AG10803 (cell line): ENCODE results near the gene PIGT.
"Not testable (repeated sequence)": the region's sequence is repeated elsewhere in the genome, so short reads cannot be mapped to it uniquely, and the experiment has no call there.

ENCODE experiments used
- DNase-seq: peaks from one replicate; pipeline ENCODE4 v3.0.0; 2010; ENCODE audit warnings: low read depth
- H3K4me3 ChIP-seq: 2 replicates; pipeline ENCODE4 v1.5.1; 2011; ENCODE audit warnings: mild to moderate bottlenecking, low read length, control low read depth
- CTCF ChIP-seq: conservative IDR thresholded peaks from 2 replicates; pipeline ENCODE4 v1.5.1; 2011; ENCODE audit warnings: mild to moderate bottlenecking, low read length, control low read depth, inconsistent platforms

PIGT gene

GRCh38 chr20:45465491-45466266, 49.7 kb downstream of the PIGT start:
- no peak for DNase-seq
- H3K4me3 ChIP-seq: no peak overlapping the region
- no peak for TF ChIP-seq CTCF

DNA sequence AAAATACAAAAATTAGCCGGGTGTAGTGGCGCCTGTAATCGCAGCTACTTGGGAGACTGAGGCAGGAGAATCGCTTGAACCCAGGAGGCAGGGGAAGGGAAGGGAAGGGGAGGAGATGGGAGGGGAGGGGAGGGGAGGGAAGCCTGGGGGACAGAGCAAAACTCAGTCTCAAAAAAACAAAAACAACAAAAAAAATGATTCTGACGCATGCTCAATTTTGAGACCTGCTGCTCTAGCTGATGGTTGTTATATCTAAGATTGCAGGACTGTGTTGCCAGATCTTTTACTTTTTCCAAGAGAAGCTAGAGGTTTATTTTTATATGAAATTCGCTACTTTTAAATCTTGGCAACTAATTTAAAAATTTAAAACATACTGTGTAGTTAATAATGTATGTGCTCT, 51.2 kb downstream of the PIGT start:
- DNase-seq: no peak
- no peak for TF ChIP-seq CTCF
- H3K4me3 ChIP-seq: no peak overlapping the region

DNA sequence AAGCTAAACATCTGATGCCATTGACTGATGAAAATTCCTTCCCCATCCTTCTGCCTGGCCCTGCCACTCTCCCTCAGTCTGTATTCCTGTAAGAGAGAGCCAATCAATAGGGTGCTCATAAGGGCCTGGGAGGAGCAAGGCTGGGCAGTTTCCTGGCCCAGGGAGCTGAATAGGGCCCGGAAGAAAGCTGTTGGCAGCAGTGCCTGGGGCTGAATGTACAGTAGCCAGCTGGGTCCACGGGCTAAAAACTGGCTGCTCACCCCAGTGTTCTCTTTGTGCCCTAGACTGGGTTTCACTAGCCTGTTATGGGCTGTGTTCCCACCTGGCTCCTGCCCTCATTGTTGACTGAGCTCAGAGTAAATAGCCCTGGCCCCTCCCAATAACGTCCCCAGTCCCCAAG, 51.9 kb downstream of the PIGT start:
- TF ChIP-seq CTCF: no peak

DNA sequence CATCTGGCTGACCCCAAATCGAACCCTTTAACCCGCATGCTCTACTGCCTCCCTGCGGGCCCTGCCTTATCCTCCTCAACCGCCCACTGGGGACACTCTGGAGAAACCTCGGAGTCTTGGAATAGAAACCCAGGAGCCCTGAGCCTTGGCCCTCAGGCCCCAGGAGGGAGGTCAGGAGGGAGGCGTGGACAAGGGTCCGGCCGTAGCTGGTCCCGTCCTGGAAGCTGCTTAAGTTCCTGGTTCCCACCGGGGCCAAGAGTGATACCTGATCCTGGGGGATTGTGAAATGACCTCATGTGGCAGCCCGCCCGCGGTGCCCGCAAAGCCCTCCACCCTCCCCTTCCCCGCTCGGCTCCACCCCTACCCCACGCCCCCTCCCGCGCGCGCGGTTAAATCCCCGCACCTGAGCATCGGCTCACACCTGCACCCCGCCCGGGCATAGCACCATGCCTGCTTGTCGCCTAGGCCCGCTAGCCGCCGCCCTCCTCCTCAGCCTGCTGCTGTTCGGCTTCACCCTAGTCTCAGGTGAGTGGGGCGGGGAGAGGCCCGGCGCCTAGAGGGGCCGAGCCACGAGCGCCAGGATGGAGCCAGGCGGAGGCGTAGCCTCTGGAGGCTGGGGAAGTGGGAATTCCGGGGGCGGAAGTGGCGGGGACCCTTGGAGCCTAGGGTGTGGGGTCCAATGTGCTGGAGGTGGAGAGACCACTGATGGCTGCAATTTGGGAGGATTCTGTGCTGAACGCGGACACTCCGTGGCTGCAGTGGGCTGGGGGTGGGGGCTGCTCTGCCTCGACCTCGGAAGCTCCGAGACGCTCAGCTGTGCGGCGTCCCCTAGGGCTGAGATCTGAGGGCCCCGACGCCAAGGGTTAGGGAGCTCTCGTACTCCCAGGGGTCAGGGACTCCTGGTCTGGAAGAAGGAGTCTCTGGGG, 53.7 kb downstream of the PIGT start, which contains the start of gene WFDC2:
Gene WFDC2, plus strand, starts transcription at position 418 of the 926 bp plus-strand sequence. Its CDS starts 29 bp downstream, at position 447.
- no peak for DNase-seq
- no peak for TF ChIP-seq CTCF

More for the DNA sequence above, 51.9 kb downstream of the PIGT start:
- DNase-seq: no peak
- no peak overlapping the region for H3K4me3 ChIP-seq

GRCh38 chr20:45470262-45470931, 54.5 kb downstream of the PIGT start:
- H3K4me3 ChIP-seq: peak overlapping the region; percentile 34
- no peak for DNase-seq

More for the DNA sequence above, 53.7 kb downstream of the PIGT start, which contains the start of gene WFDC2:
- H3K4me3 ChIP-seq: peak within 1 kb of the TSS; percentile 34

DNA sequence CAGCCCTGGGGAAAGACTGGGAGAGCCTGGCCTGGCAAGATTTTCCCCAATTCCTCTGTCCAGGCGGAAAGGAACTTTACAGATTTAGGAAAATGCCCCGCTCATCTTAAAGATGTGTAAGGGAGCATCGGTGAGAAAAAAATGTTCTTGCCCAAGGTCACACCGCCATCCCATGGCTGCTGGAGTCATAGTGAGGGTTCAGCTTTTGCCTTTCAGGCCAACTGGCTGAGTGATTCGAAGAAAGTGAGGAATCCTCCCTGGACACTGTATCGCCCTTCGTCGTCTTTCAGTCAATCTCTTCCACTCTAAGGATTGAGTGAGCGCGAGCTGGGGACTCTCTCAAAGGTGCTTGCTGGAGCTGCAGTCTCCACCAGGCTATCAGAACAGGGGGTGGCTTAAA, 55.0 kb downstream of the PIGT start:
- peak overlapping the region; percentile 34 for H3K4me3 ChIP-seq
- TF ChIP-seq CTCF: peak; percentile 17; the same call in 1 of the 2 replicates
- DNase-seq: no peak

More at GRCh38 chr20:45470262-45470931, 54.5 kb downstream of the PIGT start:
- no peak for TF ChIP-seq CTCF

GRCh38 chr20:45472286-45472685, 56.3 kb downstream of the PIGT start:
- H3K4me3 ChIP-seq, DNase-seq: not testable (repeated sequence)
